ENCODE results near the gene PNMA8A. TPM values are rescaled to one million over a fixed set of nuclear protein-coding genes. Genes with fewer than 3 reads are reported as not detected.

The PNMA8A gene
- total and polyA plus RNA-seq, 2 of the 8 experiments (the other 6 are each of a cell fraction or from before 2014, with no cell fraction given): 10.0 to 22.8 TPM

Other genes starting within 250 kb of the PNMA8A start
- gene IGFL1, start 241.8 kb downstream of the PNMA8A start, total RNA-seq (2021; fragmentation: NEBNext Ultra II Directional; extraction: Animal tissue kit (Norgen Biotek cat#: 25700)): not detected in 2 replicates
- not detected in 2 replicates for gene IGFL1, start 241.8 kb downstream of the PNMA8A start, polyA plus RNA-seq (2011; rRNA removed)
- 38.6 and 46.5 TPM in 2 replicates for gene HIF3A, start 174.5 kb downstream of the PNMA8A start, total RNA-seq (2021; fragmentation: NEBNext Ultra II Directional; extraction: Animal tissue kit (Norgen Biotek cat#: 25700))
- 38.8 and 65.9 TPM in 2 replicates for gene HIF3A, start 174.5 kb downstream of the PNMA8A start, polyA plus RNA-seq (2011; rRNA removed)
- 105 and 112 TPM in 2 replicates for gene PPP5C, start 124.5 kb downstream of the PNMA8A start, total RNA-seq (2021; fragmentation: NEBNext Ultra II Directional; extraction: Animal tissue kit (Norgen Biotek cat#: 25700))
- gene PPP5C, start 124.5 kb downstream of the PNMA8A start, polyA plus RNA-seq (2011; rRNA removed): 156 and 199 TPM in 2 replicates
- gene CCDC8, start 58.0 kb downstream of the PNMA8A start, total RNA-seq (2021; fragmentation: NEBNext Ultra II Directional; extraction: Animal tissue kit (Norgen Biotek cat#: 25700)): 13.6 and 15.1 TPM in 2 replicates
- gene CCDC8, start 58.0 kb downstream of the PNMA8A start, polyA plus RNA-seq (2011; rRNA removed): 4.9 and 6.6 TPM in 2 replicates
- gene PNMA8C, start 42.6 kb downstream of the PNMA8A start, total RNA-seq (2021; fragmentation: NEBNext Ultra II Directional; extraction: Animal tissue kit (Norgen Biotek cat#: 25700)): 1.7 and 1.8 TPM in 2 replicates
- 0.46 and 0.53 TPM in 2 replicates for gene PNMA8C, start 42.6 kb downstream of the PNMA8A start, polyA plus RNA-seq (2011; rRNA removed)
- gene PNMA8B, start 24.3 kb upstream of the PNMA8A start, total RNA-seq (2021; fragmentation: NEBNext Ultra II Directional; extraction: Animal tissue kit (Norgen Biotek cat#: 25700)): 1.2 and 1.4 TPM in 2 replicates
- gene PNMA8B, start 24.3 kb upstream of the PNMA8A start, polyA plus RNA-seq (2011; rRNA removed): 0.48 and 0.94 TPM in 2 replicates
- gene CALM3, start 129.8 kb upstream of the PNMA8A start, total RNA-seq (2021; fragmentation: NEBNext Ultra II Directional; extraction: Animal tissue kit (Norgen Biotek cat#: 25700)): 318 and 326 TPM in 2 replicates
- 315 and 405 TPM in 2 replicates for gene CALM3, start 129.8 kb upstream of the PNMA8A start, polyA plus RNA-seq (2011; rRNA removed)
- gene PTGIR, start 153.5 kb upstream of the PNMA8A start, total RNA-seq (2021; fragmentation: NEBNext Ultra II Directional; extraction: Animal tissue kit (Norgen Biotek cat#: 25700)): not detected in 2 replicates
- gene PTGIR, start 153.5 kb upstream of the PNMA8A start, polyA plus RNA-seq (2011; rRNA removed): 0.15 and 0.19 TPM in 2 replicates
- gene GNG8, start 164.6 kb upstream of the PNMA8A start, total RNA-seq (2021; fragmentation: NEBNext Ultra II Directional; extraction: Animal tissue kit (Norgen Biotek cat#: 25700)): not detected in 2 replicates
- gene GNG8, start 164.6 kb upstream of the PNMA8A start, polyA plus RNA-seq (2011; rRNA removed): not detected in 2 replicates
- 1.5 and 2.0 TPM in 2 replicates for gene DACT3, start 189.6 kb upstream of the PNMA8A start, total RNA-seq (2021; fragmentation: NEBNext Ultra II Directional; extraction: Animal tissue kit (Norgen Biotek cat#: 25700))
- gene DACT3, start 189.6 kb upstream of the PNMA8A start, polyA plus RNA-seq (2011; rRNA removed): 1.8 and 1.9 TPM in 2 replicates
- gene PRKD2, start 245.6 kb upstream of the PNMA8A start, total RNA-seq (2021; fragmentation: NEBNext Ultra II Directional; extraction: Animal tissue kit (Norgen Biotek cat#: 25700)): 63.8 and 73.1 TPM in 2 replicates
- 24.4 and 34.9 TPM in 2 replicates for gene PRKD2, start 245.6 kb upstream of the PNMA8A start, polyA plus RNA-seq (2011; rRNA removed)

Data from H1 (cell line).